GM23338 (cell line): ENCODE data around the gene SERF1A.
"Not testable (repeated sequence)": the region's sequence is repeated elsewhere in the genome, so short reads cannot be mapped to it uniquely, and the experiment has no call there.

ENCODE experiments used
- CREB1 ChIP-seq: fragments of 250-450 bp; sonication (Bioruptor Pico); IDR thresholded peaks from 2 replicates; pipeline ENCODE4 v1.5.0; 2020; ENCODE audit warnings: low read depth, mild to moderate bottlenecking, moderate library complexity
- POLR2AphosphoS5 ChIP-seq: IDR thresholded peaks from 2 replicates; pipeline ENCODE4 v1.6.1; 2016; ENCODE audit warnings: antibody characterized with exemption, low read depth
- TF ChIP-seq, protein P1 (sequence below), 2 experiments: fragments of 200-600 bp in 1 of 2; sonication (generic) in 1 of 2; conservative IDR thresholded peaks; 2 replicates each; pipeline versions ENCODE4 v1.5.1 to v1.6.1; 2016 to 2017; ENCODE audit warnings: antibody characterized with exemption in 2 of 2, low read depth in 2 of 2, mild to moderate bottlenecking in 2 of 2, moderate library complexity in 1 of 2

DNA sequence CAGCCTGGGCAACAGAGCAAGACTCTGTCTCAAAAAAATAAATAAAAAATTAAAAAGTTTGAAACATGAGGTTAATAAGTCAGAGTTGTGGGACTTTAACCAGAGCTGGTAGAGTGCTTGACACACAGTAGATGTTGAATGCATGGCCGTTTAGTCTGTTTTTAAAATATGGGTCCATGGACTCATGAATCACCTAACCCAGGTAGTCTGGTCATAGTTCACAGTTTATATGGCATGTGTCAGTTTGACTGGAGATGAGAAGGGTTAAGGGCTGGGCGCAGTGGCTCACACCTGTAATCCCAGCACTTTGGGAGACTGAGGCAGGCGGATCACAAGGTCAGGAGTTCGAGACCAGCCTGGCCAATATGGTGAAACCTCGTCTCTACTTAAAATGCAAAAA is 6.2 kb downstream of the SERF1A start:
- TF ChIP-seq, protein P1, sequence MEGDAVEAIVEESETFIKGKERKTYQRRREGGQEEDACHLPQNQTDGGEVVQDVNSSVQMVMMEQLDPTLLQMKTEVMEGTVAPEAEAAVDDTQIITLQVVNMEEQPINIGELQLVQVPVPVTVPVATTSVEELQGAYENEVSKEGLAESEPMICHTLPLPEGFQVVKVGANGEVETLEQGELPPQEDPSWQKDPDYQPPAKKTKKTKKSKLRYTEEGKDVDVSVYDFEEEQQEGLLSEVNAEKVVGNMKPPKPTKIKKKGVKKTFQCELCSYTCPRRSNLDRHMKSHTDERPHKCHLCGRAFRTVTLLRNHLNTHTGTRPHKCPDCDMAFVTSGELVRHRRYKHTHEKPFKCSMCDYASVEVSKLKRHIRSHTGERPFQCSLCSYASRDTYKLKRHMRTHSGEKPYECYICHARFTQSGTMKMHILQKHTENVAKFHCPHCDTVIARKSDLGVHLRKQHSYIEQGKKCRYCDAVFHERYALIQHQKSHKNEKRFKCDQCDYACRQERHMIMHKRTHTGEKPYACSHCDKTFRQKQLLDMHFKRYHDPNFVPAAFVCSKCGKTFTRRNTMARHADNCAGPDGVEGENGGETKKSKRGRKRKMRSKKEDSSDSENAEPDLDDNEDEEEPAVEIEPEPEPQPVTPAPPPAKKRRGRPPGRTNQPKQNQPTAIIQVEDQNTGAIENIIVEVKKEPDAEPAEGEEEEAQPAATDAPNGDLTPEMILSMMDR (conservative IDR thresholded peaks at IDR 0.05; ENCODE audit: low read depth in 2 of 2): not testable (repeated sequence)
- TF ChIP-seq POLR2AphosphoS5; CREB1 (CRISPR knock-in tag): not testable (repeated sequence)
